GM19452 (cell line): Measurements from ENCODE around the gene GINM1.
A peak's percentile ranks its signal among the peaks of the same experiment; 100 is the strongest.

ENCODE experiments used
- ATAC-seq: cut with Tn5 transposase; IDR thresholded peaks from one replicate; pipeline ENCODE4 v1.9.1; 2021; ENCODE audit not compliant: unreplicated experiment

GINM1 gene

GRCh38 chr6:149565527-149566409 lies at the start of gene GINM1:
Gene GINM1, plus strand, starts transcription at chr6:149566375. Its CDS starts 40 bp downstream, at chr6:149566415.
- ATAC-seq, result peak; percentile 80

GRCh38 chr6:149529650-149530049 lies 36.5 kb upstream of the GINM1 start:
- no peak for ATAC-seq

GRCh38 chr6:149534742-149535141 lies 31.4 kb upstream of the GINM1 start:
- no peak for ATAC-seq

GRCh38 chr6:149541139-149541538 lies 25.0 kb upstream of the GINM1 start:
- ATAC-seq, result no peak

- ATAC-seq, result no peak
Measured at GRCh38 chr6:149544646-149545257, 21.4 kb upstream of the GINM1 start.

- ATAC-seq, result no peak
Measured at GRCh38 chr6:149545258-149545753, 20.9 kb upstream of the GINM1 start.

- peak; percentile 91 for ATAC-seq
Measured at GRCh38 chr6:149545754-149546471, 20.3 kb upstream of the GINM1 start, which contains the start of gene PPIL4. Gene PPIL4, minus strand, starts transcription at chr6:149546043. Its CDS starts 38 bp downstream, at chr6:149546005.

- no peak for ATAC-seq
Measured at GRCh38 chr6:149551920-149552319, 14.3 kb upstream of the GINM1 start.

- no peak for ATAC-seq
Measured at GRCh38 chr6:149558029-149558428, 8.1 kb upstream of the GINM1 start.

- ATAC-seq, result no peak
Measured at GRCh38 chr6:149559389-149559788, 6.8 kb upstream of the GINM1 start.

GRCh38 chr6:149560736-149561135 lies 5.4 kb upstream of the GINM1 start:
- no peak for ATAC-seq

- ATAC-seq, result no peak
Measured at GRCh38 chr6:149563203-149563927, 2.8 kb upstream of the GINM1 start.

- ATAC-seq, result no peak
Measured at GRCh38 chr6:149563928-149564325, 2.2 kb upstream of the GINM1 start.

- peak; percentile 10 for ATAC-seq
Measured at GRCh38 chr6:149566410-149567193, 427 bp downstream of the GINM1 start.

- ATAC-seq, result no peak
Measured at GRCh38 chr6:149567194-149567586, 1.0 kb downstream of the GINM1 start.

- no peak for ATAC-seq
Measured at GRCh38 chr6:149567945-149568585, 1.9 kb downstream of the GINM1 start.

GRCh38 chr6:149580880-149581279 lies 14.7 kb downstream of the GINM1 start:
- no peak for ATAC-seq

GRCh38 chr6:149581349-149581748 lies 15.2 kb downstream of the GINM1 start:
- ATAC-seq, result no peak

GRCh38 chr6:149586149-149586548 lies 20.0 kb downstream of the GINM1 start:
- no peak for ATAC-seq
